Epithelial cell of proximal tubule (primary cell): ENCODE results near the gene LPAR6. TPM values are rescaled to one million over a fixed set of nuclear protein-coding genes. Genes with fewer than 3 reads are reported as not detected.

Experiments used
- DNase-seq: peaks from one replicate; pipeline ENCODE4 v3.0.0-alpha.2; 2011; ENCODE audit warnings: low read depth
- H3K4me3 ChIP-seq: 2 replicates; pipeline ENCODE4 v1.5.1; 2011; ENCODE audit warnings: low read depth, mild to moderate bottlenecking, low read length
- total RNA-seq: library from RNA; depleted of rRNA; stranded (reverse); fragments of >200 nt; gene quantifications from 2 replicates; pipeline ENCODE4 v1.2.3, GENCODE V29; 2015
- TF ChIP-seq, protein P1 (sequence below): conservative IDR thresholded peaks from 2 replicates; pipeline ENCODE4 v1.5.1; 2012; ENCODE audit warnings: low read depth, mild to moderate bottlenecking, low read length

Gene LPAR6
- total RNA-seq, 1 donor from 2014 or later = 2.4 TPM

DNA sequence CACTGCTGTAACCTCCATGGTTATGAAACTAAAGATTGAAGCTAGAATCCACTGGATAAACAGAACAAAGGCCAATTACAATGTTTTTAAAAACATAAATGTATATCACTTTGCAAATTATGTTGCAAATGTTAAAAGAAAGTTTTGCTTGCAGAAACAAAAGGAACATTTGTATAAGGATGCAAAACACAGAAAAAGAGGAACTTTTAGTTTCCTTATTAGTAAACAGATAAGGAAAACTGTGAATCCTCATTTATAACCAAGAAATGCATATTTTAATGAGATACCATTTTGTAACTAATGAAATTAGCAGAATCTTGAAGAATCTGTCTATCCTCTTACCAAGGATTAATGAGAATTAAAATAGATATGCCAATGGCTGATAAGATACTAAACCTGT, 32.3 kb downstream of the LPAR6 start:
- no peak for DNase-seq
- TF ChIP-seq, protein P1, sequence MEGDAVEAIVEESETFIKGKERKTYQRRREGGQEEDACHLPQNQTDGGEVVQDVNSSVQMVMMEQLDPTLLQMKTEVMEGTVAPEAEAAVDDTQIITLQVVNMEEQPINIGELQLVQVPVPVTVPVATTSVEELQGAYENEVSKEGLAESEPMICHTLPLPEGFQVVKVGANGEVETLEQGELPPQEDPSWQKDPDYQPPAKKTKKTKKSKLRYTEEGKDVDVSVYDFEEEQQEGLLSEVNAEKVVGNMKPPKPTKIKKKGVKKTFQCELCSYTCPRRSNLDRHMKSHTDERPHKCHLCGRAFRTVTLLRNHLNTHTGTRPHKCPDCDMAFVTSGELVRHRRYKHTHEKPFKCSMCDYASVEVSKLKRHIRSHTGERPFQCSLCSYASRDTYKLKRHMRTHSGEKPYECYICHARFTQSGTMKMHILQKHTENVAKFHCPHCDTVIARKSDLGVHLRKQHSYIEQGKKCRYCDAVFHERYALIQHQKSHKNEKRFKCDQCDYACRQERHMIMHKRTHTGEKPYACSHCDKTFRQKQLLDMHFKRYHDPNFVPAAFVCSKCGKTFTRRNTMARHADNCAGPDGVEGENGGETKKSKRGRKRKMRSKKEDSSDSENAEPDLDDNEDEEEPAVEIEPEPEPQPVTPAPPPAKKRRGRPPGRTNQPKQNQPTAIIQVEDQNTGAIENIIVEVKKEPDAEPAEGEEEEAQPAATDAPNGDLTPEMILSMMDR = no peak
- H3K4me3 ChIP-seq = no peak overlapping the region

GRCh38 chr13:48377857-48378256, 35.1 kb downstream of the LPAR6 start:
- no peak overlapping the region for H3K4me3 ChIP-seq
- TF ChIP-seq, protein P1 = no peak
- no peak for DNase-seq

GRCh38 chr13:48370815-48371214, 42.1 kb downstream of the LPAR6 start:
- no peak for DNase-seq
- TF ChIP-seq, protein P1 = no peak
- H3K4me3 ChIP-seq = no peak overlapping the region

GRCh38 chr13:48369988-48370387, 42.9 kb downstream of the LPAR6 start:
- TF ChIP-seq, protein P1 = no peak
- DNase-seq = no peak
- H3K4me3 ChIP-seq = no peak overlapping the region

Other genes with a start within 250 kb of the LPAR6 start
- gene ITM2B, start 179.9 kb downstream of the LPAR6 start, total RNA-seq = 177 and 403 TPM in 2 replicates
- 22.3 and 35.4 TPM in 2 replicates for gene RB1, start 109.4 kb downstream of the LPAR6 start, total RNA-seq
- gene RCBTB2, start 120.0 kb upstream of the LPAR6 start, total RNA-seq = 2.9 and 3.5 TPM in 2 replicates
- not detected in 2 replicates for gene CYSLTR2, start 240.8 kb upstream of the LPAR6 start, total RNA-seq